ENCODE measurements around the gene CDH22.

Gene CDH22

DNA sequence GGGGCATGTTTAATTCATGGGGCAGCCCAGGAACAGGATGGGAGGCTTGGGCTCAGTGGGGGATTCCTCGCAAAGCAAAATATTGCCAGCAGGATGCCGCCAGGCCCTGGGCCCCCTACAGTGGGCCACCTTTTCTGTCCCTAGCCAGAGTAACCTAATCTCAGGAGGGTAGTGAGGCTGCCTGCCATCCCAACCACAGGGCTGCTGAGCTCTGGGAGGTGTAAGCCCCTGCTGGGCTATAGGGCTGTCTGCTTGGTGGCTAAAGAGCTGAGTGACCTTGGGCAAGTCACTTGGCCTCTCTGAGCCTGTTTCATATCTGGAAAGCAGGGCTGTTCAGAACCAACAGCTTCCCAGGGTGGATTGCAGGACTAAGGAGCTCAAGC is 35.7 kb upstream of the CDH22 start:
- Histone ChIP-seq H3K4me2 (ENCODE audit: low read length) (no peak overlapping the region), H2AFZ (peak overlapping the region; percentile 54), H3K27ac (no peak overlapping the region), H3K27me3 (ENCODE audit: control insufficient read depth, insufficient read depth, low read length) (no peaks in the 10 kb centered on the region), H3K9ac (no peak overlapping the region), H3K4me3 (ENCODE audit: low read depth, low read length) (no peak overlapping the region), H3K79me2 (no peaks in the 10 kb centered on the region), H3K36me3 (ENCODE audit: control insufficient read depth, insufficient read depth, low read length) (no peaks in the 10 kb centered on the region), H3K4me1 (peaks cover 9% of the 10 kb centered on the region), H3K9me3 (ENCODE audit: control insufficient read depth, low read length) (no peaks in the 10 kb centered on the region)
- TF ChIP-seq, protein P1, sequence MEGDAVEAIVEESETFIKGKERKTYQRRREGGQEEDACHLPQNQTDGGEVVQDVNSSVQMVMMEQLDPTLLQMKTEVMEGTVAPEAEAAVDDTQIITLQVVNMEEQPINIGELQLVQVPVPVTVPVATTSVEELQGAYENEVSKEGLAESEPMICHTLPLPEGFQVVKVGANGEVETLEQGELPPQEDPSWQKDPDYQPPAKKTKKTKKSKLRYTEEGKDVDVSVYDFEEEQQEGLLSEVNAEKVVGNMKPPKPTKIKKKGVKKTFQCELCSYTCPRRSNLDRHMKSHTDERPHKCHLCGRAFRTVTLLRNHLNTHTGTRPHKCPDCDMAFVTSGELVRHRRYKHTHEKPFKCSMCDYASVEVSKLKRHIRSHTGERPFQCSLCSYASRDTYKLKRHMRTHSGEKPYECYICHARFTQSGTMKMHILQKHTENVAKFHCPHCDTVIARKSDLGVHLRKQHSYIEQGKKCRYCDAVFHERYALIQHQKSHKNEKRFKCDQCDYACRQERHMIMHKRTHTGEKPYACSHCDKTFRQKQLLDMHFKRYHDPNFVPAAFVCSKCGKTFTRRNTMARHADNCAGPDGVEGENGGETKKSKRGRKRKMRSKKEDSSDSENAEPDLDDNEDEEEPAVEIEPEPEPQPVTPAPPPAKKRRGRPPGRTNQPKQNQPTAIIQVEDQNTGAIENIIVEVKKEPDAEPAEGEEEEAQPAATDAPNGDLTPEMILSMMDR (IDR thresholded peaks at IDR 0.05) = no peak

- H2AFZ ChIP-seq = peak overlapping the region; percentile 54
- no peak overlapping the region for H3K9ac ChIP-seq
- H3K27ac ChIP-seq = no peak overlapping the region
- H3K79me2 ChIP-seq = no peaks in the 10 kb centered on the region
- TF ChIP-seq, protein P1 (IDR thresholded peaks at IDR 0.05) = no peak
- no peaks in the 10 kb centered on the region for H3K36me3 ChIP-seq (ENCODE audit: control insufficient read depth, insufficient read depth, low read length)
- H3K27me3 ChIP-seq (ENCODE audit: control insufficient read depth, insufficient read depth, low read length) = no peaks in the 10 kb centered on the region
- H3K4me2 ChIP-seq (ENCODE audit: low read length) = no peak overlapping the region
- H3K4me1 ChIP-seq = peaks cover 9% of the 10 kb centered on the region
- no peaks in the 10 kb centered on the region for H3K9me3 ChIP-seq (ENCODE audit: control insufficient read depth, low read length)
- H3K4me3 ChIP-seq (ENCODE audit: low read depth, low read length) = no peak overlapping the region
Measured at GRCh38 chr20:46343348-46343974, 35.2 kb upstream of the CDH22 start.

DNA sequence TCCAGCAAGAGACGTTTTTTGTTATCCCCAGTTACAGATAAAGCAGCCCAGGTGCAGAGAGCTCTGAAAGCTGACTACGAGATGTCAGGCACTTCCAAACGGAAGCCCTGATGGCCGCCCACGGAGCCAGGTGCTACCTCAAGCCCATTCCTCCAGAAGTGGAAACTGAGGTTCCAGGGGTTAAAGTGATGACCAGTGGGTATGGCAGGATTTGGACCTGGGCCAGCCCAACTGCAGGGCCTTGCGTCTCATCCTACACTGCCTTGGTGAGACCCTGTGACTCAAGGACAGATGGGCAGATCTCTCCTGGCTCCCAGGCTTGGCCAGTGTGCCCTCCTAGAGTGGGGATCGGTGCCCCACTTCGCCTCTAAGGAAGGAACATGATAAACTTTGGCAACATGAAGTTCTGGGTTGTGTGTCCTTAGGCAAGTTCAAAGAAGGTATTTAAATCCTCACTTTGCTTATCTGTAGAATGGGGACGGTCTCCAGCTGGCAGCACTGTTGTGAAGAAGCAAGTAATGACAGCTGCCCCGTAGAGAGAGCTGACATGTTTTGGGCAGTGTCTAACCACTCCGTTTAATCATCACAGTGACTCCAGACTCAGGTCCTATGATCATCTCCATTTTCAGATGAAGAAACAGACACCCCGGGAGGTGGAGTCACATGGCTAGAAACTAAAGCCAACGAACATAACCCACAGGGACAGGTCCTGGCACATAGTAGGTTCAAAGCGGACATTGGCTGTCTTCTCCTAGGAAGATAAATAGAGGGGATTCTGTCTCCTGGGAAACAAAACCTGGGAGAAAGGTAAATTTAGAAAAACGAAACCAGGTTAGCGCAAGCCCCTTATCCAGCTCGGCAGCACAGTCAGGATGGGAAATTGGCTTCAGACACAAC is 34.4 kb upstream of the CDH22 start:
- Histone ChIP-seq H3K4me2 (ENCODE audit: low read length) (no peak overlapping the region), H3K36me3 (ENCODE audit: control insufficient read depth, insufficient read depth, low read length) (no peaks in the 10 kb centered on the region), H3K4me1 (peaks cover 9% of the 10 kb centered on the region), H3K79me2 (no peaks in the 10 kb centered on the region), H3K9me3 (ENCODE audit: control insufficient read depth, low read length) (no peaks in the 10 kb centered on the region), H3K27me3 (ENCODE audit: control insufficient read depth, insufficient read depth, low read length) (no peaks in the 10 kb centered on the region), H3K9ac (no peak overlapping the region), H3K4me3 (ENCODE audit: low read depth, low read length) (no peak overlapping the region), H2AFZ (peak overlapping the region; percentile 54), H3K27ac (no peak overlapping the region)
- TF ChIP-seq, protein P1 (IDR thresholded peaks at IDR 0.05) = no peak

DNA sequence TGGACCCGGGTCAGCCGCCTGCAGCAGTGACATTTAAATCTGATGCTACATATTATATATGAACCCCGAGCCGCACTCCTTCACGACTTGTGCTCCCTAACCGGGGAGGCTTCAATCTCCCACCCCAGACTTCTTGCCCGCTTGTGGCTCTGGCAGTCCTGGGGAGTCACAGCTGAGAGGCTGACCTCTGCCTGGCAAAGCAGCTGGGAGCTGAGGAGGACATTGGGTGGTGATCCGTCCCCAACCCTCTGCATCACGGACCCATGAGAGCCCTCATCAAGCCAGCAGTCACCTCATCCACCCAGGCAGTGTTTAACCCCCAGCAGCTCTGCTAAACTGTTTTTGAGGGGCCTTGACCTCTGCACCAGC is 33.7 kb upstream of the CDH22 start:
- H3K36me3 ChIP-seq (ENCODE audit: control insufficient read depth, insufficient read depth, low read length) = no peaks in the 10 kb centered on the region
- TF ChIP-seq, protein P1 (IDR thresholded peaks at IDR 0.05) = no peak
- no peak overlapping the region for H3K27ac ChIP-seq
- no peaks in the 10 kb centered on the region for H3K27me3 ChIP-seq (ENCODE audit: control insufficient read depth, insufficient read depth, low read length)
- H2AFZ ChIP-seq = no peak overlapping the region
- peaks cover 9% of the 10 kb centered on the region for H3K4me1 ChIP-seq
- H3K4me2 ChIP-seq (ENCODE audit: low read length) = no peak overlapping the region
- no peak overlapping the region for H3K4me3 ChIP-seq (ENCODE audit: low read depth, low read length)
- H3K9me3 ChIP-seq (ENCODE audit: control insufficient read depth, low read length) = no peaks in the 10 kb centered on the region
- no peak overlapping the region for H3K9ac ChIP-seq
- H3K79me2 ChIP-seq = no peaks in the 10 kb centered on the region

Measured in parathyroid adenoma (tissue), 2 donors.